MCF 10A (cell line): ENCODE measurements around the gene CDK16. TPM values are rescaled to one million over a fixed set of nuclear protein-coding genes. Genes with fewer than 3 reads are reported as not detected.

Experiments
- BruUV-seq: library from RNA; stranded (reverse); fragments of 400-500 nt; replicated peaks from 2 replicates; lab custom pipeline; 2021; lab: Mats Ljungman, UMichigan
- CTCF ChIA-PET: fragments of 300-600 bp; sonication (Branson Sonifier 250); formaldehyde crosslinking; extraction: SDS; loops from one replicate; lab custom pipeline; 2021; ENCODE audit warnings: antibody characterized with exemption, inconsistent platforms; lab: Yijun Ruan, JAX
- POLR2A ChIA-PET: fragments of 300-600, 350-650 bp; sonication (Branson Sonifier 250); formaldehyde crosslinking; extraction: SDS; loops from one replicate; lab custom pipeline; 2020; ENCODE audit warnings: antibody characterized with exemption, inconsistent platforms; lab: Yijun Ruan, JAX
- DNase-seq: peaks from one replicate; pipeline ENCODE4 v3.0.0-alpha.2; 2018; ENCODE audit not compliant: unreplicated experiment
- H3K27ac Mint-ChIP-seq: one replicate; pipeline ENCODE4 v1.8.0; 2022; ENCODE audit warnings: mild to moderate bottlenecking, low read depth, mixed read lengths; ENCODE audit not compliant: unreplicated experiment
- H3K27me3 Mint-ChIP-seq: one replicate; pipeline ENCODE4 v1.8.0; 2022; ENCODE audit warnings: mixed read lengths; ENCODE audit not compliant: insufficient read depth, unreplicated experiment
- H3K36me3 Mint-ChIP-seq: one replicate; pipeline ENCODE4 v1.8.0; 2022; ENCODE audit warnings: mild to moderate bottlenecking, moderate library complexity, mixed read lengths; ENCODE audit not compliant: insufficient read depth, unreplicated experiment
- H3K4me1 Mint-ChIP-seq: one replicate; pipeline ENCODE4 v1.8.0; 2022; ENCODE audit warnings: mixed read lengths; ENCODE audit not compliant: insufficient read depth, unreplicated experiment
- H3K4me3 Mint-ChIP-seq: one replicate; pipeline ENCODE4 v1.8.0; 2022; ENCODE audit warnings: mild to moderate bottlenecking, moderate library complexity, mixed read lengths; ENCODE audit not compliant: unreplicated experiment
- H3K9me3 Mint-ChIP-seq: one replicate; pipeline ENCODE4 v1.8.0; 2022; ENCODE audit warnings: mixed read lengths; ENCODE audit not compliant: unreplicated experiment
- CTCF ChIP-seq: fragments of 200-600 bp; IDR thresholded peaks from one replicate; pipeline ENCODE4 v1.8.0; 2022; ENCODE audit warnings: antibody characterized with exemption, mild to moderate bottlenecking; ENCODE audit not compliant: unreplicated experiment
- intact Hi-C: fragments of 100-400 bp; cut with micrococcal nuclease; formaldehyde crosslinking; loops from 2 replicates; pipeline ENCODE4 v1.14.1; 2022
- total RNA-seq: library from RNA; stranded (reverse); gene quantifications from 2 replicates; pipeline ENCODE4 v1.2.3, GENCODE V29; 2022

Gene CDK16
- total RNA-seq, 1 experiment from 2014 or later: 138 TPM

DNA sequence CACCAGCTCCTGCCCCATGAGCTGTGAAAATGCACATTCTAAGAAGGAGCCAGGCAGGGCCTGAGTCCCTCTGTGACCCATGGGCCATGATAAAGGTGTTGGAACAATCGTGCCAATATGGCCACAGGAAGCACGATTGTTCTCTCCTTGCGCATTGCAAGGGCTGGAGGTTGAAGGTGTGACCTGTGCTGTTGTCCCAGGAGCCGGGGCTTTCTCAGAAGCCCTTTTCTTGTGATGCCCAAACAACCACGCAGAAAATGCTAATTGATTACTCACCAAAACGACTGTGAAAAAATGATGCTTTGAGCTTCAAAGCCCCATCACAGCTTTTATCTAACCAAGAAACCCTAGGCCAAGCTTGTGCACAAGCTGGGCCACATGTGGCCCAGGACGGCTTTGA lies 48.2 kb downstream of the CDK16 start:
- TF ChIP-seq CTCF: no peak
- peaks cover 5% of the 10 kb centered on the region for H3K4me1 Mint-ChIP-seq
- no peak overlapping the region for H3K4me3 Mint-ChIP-seq
- peaks cover 25% of the 10 kb centered on the region for H3K27me3 Mint-ChIP-seq
- intact Hi-C loops: no loop called here
- ChIA-PET POLR2A (no interaction called here), CTCF (interaction anchor here (0.8 kb wide), 1 partner anchor 103 kb away, joined by 3 read pairs; no protein-coding TSS in a partner anchor)
- H3K27ac Mint-ChIP-seq: no peak overlapping the region
- no peak for DNase-seq
- H3K9me3 Mint-ChIP-seq: no peaks in the 10 kb centered on the region
- no peaks in the 10 kb centered on the region for H3K36me3 Mint-ChIP-seq
- no TSS peak for BruUV-seq

DNA sequence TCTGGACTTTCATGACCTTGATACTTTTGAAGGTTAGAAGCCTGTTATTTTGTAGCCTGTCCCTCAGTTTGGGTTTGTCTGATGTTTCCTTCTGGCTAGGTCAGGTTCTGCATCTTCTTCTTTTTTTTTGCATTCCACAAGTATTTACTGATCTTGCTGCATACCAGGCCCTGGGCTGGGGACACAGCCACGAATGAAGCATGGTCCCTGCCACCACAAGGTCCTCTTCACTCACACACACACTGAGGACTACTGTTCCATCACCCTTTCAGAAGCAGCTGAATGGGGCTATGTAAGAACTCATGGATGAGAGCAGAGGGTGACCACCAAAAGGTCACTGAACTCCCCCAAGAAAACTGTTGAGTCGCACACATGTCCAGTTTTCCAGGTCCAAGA lies 53.5 kb downstream of the CDK16 start:
- peaks cover 21% of the 10 kb centered on the region for H3K27me3 Mint-ChIP-seq
- POLR2A ChIA-PET: no interaction called here
- no peak overlapping the region for H3K27ac Mint-ChIP-seq
- CTCF ChIA-PET: interaction anchor here (0.7 kb wide), 1 partner anchor 95 kb away, joined by 3 read pairs; no protein-coding TSS in a partner anchor
- H3K4me1 Mint-ChIP-seq: no peaks in the 10 kb centered on the region
- no peaks in the 10 kb centered on the region for H3K36me3 Mint-ChIP-seq
- intact Hi-C loops: no loop called here
- TF ChIP-seq CTCF: no peak
- no peak overlapping the region for H3K4me3 Mint-ChIP-seq
- BruUV-seq: no TSS peak
- no peaks in the 10 kb centered on the region for H3K9me3 Mint-ChIP-seq
- no peak for DNase-seq

DNA sequence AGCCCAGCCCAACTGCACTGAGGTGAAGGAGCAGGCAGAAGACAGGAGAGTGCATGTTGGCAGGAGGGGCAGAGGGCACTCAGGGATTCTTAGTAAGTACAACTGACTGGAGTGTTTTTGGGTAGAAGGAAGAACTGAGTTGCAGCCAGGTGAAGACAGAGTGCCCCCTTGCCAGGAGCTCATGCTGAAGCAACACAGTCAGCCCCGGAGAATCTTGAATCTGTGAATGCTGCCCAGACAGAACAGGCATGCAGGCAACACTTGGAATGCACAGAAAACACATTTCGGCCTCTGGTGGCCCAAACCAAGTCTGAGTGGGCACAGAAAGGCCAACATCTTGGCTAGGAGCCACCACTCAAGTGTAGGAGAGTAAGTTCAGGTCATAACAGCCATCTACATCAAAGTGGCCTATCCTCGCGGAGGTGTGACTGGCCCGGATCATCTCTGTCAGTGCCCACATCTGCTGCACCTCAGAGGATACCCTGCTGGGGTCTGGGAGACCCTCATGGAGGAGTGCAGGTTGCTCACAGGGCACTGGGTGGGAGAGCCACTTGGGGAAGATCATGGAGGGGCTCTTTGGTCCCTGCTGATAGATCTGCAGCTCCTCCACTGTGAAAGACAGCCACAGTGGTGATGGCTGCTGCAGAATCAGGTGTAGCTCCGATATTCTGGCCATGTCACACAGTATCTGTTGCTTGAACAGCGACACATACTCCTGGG lies 54.7 kb downstream of the CDK16 start:
- H3K27me3 Mint-ChIP-seq: peaks cover 27% of the 10 kb centered on the region
- CTCF ChIA-PET: no interaction called here
- POLR2A ChIA-PET: interaction anchor here (0.6 kb wide), 1 partner anchor 26 kb away, joined by 3 read pairs; no protein-coding TSS in a partner anchor
- intact Hi-C loops: no loop called here
- DNase-seq: no peak
- no peaks in the 10 kb centered on the region for H3K9me3 Mint-ChIP-seq
- H3K4me3 Mint-ChIP-seq: no peak overlapping the region
- TF ChIP-seq CTCF: no peak
- no peaks in the 10 kb centered on the region for H3K36me3 Mint-ChIP-seq
- BruUV-seq: no TSS peak
- no peaks in the 10 kb centered on the region for H3K4me1 Mint-ChIP-seq
- no peak overlapping the region for H3K27ac Mint-ChIP-seq

GRCh38 chrX:47278691-47279090 lies 60.2 kb downstream of the CDK16 start:
- no peak overlapping the region for H3K4me3 Mint-ChIP-seq
- intact Hi-C loops: no loop called here
- no peaks in the 10 kb centered on the region for H3K9me3 Mint-ChIP-seq
- H3K4me1 Mint-ChIP-seq: no peaks in the 10 kb centered on the region
- no TSS peak for BruUV-seq
- no peak overlapping the region for H3K27ac Mint-ChIP-seq
- no peak for TF ChIP-seq CTCF
- ChIA-PET CTCF (no interaction called here), POLR2A (no interaction called here)
- peaks cover 34% of the 10 kb centered on the region for H3K27me3 Mint-ChIP-seq
- H3K36me3 Mint-ChIP-seq: no peaks in the 10 kb centered on the region
- no peak for DNase-seq

Other genes starting within 250 kb of the CDK16 start
- not detected in 2 replicates for gene RGN, start 140.2 kb upstream of the CDK16 start, total RNA-seq
- 91.8 and 98.5 TPM in 2 replicates for gene NDUFB11, start 74.0 kb upstream of the CDK16 start, total RNA-seq
- 63.3 and 69.5 TPM in 2 replicates for gene RBM10, start 73.5 kb upstream of the CDK16 start, total RNA-seq
- 248 and 293 TPM in 2 replicates for gene UBA1, start 24.9 kb upstream of the CDK16 start, total RNA-seq
- 19.9 and 20.3 TPM in 2 replicates for gene USP11, start 14.3 kb downstream of the CDK16 start, total RNA-seq
- not detected in 2 replicates for gene ZNF157, start 151.9 kb downstream of the CDK16 start, total RNA-seq